ENCODE data around the gene PLCXD3.

Gene PLCXD3

DNA sequence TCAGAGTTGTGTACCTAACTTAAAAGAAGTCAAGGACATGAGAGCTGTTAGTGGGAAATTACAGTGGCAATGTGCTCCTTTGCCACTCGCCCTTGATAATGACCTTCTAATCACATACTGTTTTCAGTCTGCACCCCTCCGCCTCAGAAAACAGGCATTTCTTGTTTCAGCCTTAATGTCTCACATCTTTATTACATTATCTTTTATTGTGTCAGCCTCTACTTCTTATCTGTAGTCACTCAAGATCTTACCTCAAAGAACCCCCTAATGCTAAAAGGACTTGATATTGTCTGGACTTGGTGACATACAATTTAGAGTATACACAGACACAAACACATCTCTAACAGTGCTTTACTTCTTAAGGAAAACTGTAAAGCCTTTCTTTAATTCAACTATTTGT, 97.9 kb downstream of the PLCXD3 start:
- DNase-seq, result no peak

DNA sequence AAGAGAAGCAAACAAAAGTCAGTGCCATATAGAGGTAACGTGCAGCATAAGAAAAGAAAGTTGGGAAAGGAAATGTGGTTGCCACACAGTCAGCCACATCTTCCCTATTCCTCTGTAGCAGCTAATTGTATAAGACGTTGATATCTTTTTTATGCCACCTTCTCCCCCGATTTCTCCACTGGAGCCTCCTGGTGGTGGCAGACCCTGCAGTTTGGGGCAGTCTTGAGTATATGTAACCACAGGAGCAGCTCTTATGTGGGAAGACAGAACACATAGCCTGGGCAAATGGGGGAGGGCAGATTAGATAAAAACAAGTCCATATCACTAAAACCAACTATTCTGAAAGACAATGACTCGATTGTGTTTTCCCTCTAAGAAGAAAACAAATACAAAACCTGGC, 99.7 kb downstream of the PLCXD3 start:
- DNase-seq, result no peak

DNA sequence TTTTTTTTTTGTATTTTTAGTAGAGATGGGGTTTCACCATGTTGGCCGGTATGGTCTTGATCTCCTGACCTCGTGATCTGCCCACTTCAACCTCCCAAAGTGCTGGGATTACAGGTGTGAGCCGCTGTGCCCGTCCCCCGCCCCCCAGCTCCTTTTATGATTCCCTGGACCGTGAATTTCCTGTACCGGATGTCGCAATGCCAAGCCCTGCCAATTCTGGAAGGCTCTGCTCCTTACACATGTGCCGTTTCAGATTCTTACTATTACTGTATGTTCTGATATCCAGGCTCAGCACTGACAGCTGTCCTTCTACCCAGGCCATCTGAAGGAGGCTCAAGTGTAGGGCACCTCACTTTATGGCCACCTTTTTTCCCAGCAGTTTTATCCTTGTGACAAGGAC, 100.1 kb downstream of the PLCXD3 start:
- no peak for DNase-seq

DNA sequence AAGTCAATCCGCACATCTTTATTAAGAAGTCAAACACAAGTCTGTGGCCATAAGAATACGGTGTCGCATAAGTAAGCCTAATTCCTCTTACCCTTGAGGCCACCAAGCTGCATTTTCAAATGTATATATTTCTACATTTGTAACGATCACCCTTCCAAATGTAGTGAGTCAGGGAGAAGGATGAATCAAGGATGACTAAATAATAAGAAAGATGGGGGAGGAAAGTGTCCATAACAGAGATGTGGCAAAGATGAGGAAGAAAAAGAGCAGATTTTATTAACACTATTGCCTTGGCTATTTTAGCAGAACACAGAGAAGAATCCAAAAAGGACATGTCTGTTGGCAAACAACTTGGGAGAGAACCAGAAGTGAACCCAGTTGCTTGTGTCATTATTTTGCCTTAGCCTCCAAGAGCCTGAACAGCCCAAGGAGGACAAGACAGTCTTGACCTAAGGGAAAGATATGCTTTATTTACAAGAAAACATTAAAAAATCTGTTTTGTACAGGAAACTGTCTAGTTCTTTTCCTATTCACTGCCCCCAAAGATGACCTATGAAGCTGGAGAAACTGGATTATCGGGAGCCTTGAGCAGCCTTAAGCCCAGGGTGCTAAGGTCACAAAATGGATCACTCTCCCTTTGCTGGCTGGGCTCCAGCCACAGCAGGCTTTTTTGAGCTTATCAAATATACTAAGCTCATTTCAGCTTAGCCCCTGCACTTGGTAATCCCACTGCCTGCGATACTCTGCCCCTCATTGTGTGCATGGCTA, 101.5 kb downstream of the PLCXD3 start:
- no peak for DNase-seq

DNA sequence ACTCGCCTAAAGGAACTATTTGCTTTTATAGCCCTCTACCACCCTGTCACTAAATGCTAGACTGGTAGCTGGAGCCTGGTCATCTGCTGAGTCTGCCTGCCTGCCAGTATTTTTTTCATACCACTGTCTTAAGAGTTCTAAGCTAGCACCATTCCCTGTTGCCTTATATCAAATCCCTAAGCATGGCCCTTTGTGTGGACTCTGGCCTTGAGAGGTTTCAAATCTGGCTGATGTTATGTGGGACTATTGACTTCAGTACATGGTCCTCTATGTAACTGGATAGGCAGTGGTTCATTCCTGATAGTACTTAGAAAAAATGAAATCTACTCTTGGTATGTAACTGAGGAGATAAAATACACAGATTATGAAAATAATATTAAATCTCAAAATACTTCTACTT, 103.5 kb downstream of the PLCXD3 start:
- DNase-seq, result no peak

DNA sequence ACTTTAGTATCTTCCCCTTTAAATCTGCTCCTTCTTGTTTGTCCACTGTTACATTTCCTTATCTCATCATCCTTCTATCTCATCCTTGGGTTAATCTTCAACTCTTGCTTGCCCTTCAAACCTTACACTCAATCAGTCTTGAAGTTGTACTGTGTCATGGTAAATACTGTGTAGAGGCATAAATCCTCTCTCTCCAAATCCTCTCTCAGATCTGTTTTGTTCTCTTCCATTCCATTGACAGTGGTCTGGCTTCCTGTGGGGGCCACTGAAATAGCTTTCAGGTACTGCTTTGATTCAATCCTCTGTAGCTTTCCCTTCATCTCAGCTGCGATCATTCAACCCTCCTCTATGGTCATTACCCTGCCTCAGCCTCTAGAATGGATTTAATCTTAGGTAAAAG, 104.0 kb downstream of the PLCXD3 start:
- no peak for DNase-seq

DNA sequence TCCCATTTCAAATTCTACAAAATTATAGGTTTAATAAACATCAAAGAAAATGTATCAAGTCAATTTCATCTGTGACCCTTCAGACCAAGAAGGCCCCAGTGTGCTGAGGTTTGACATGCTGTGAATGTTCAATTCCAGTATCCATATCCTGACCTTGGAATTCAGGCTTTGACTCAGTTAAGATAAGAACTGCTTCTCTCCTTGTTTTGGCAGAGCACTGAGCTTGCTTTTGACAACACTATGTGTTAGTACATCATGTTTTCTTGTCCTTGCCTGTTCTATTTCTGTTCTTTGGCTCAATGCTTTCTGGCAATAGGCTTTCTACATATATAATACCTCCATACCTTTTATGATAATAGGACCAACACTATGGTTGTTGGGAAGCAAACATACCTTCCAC, 105.6 kb downstream of the PLCXD3 start:
- DNase-seq, result no peak

DNA sequence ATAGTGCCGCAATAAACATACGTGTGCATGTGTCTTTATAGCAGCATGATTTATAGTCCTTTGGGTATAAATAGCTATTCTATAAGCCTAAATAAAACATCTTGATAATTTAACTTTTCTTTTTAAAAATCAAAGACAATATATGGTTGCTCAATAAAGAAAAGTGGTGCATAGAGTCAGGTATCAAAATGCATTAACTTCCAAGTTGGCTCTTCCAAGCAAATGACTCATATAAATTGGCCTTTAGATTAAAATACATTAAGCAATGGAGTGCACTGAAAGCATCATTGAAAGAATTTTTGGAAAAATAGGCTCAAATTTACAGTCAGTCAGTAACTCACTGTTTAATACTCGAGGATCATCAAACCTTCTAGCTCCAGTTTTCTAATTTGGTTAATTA, 106.6 kb downstream of the PLCXD3 start:
- no peak for DNase-seq

DNA sequence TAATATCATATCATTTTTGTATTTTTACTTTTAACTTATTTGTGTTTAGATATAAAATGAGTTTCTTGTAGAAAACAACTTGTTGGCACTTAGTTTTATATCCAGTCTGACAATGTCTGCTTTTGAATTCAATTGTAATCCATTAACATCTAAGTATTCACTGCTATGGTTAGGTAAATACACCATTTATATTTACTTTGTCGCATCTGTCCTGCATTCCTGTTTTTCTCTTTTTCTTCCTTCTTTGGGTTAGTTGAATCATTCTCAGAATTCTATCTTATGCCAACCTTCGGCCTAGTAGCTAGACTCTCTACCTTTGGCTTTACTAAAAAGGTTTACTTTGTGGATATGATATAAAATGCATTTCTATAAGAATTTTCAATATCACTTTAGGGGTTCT, 107.6 kb downstream of the PLCXD3 start:
- DNase-seq, result no peak

DNA sequence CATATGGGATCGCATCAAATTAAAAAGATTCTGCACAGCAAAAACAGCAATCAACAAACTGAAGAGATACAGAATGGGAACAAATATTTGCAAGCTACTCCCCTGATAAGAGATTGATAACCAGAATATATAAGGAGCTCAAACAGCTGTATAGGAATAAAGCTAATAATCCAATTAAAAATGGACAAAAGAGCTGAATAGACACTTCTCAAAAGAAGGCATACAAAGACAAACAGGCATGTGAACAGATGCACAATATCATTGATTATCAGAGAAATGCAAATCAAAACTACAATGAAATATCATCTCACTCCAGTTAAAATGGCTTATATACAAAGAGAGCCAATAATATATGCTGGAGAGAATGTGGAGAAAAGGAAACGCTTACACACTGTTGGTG, 110.6 kb downstream of the PLCXD3 start:
- no peak for DNase-seq

DNA sequence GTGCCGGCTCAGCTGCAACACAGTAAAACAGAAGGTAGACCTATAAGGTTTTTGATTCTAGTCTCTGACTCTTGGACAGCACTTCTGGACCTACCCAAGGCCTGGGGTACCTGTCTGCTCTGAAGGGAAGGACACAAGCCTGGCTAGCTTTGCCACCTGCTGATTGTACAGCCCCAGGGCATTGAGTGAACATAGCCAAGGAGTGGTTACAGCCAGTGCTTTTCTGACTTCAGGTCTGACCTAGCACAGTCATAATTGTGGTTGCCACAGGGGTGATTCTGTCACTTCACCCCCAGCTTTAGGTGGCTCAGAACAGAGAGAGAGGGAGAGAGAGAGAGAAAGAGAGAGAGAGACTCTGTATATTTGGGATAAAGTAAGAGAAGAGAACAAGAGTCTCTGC, 118.4 kb downstream of the PLCXD3 start:
- DNase-seq, result no peak

DNA sequence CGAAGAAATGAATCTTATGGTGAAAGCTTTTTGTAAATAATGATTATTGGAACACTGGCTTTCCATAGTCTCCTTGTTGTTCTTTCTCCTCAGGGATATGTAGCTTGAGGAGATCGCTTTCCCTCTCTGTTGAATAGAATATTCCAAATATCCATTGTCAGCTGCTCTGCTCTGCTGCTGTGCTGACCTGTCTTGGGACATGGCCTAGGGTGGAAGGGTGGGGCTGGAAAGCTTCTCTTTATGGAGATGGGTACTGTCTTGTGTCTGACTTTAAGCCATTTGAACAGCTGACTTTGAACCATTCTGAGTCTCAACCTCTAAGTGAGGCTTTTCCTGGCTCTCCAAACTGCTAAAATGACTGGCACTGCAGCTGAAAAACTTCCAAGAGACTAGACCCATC, 135.8 kb downstream of the PLCXD3 start:
- DNase-seq, result no peak

DNA sequence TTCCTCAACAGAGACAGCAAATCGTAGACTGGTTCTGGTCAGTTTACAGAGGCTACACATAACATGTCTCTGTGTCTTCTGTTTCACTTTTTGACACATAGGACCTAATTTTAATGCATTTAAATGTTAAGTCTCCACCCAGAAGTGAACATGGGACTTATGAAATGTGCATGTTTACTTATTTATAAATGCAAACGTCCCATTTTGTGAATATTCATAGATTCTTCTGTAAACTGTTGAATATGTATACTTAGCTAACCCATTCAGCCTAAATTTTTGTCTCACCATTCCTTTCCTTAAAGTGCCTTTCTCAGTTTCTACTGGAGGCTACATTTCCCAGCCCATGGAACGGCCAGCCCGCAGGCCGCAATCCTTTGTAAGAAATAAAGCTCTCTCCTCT, 137.2 kb downstream of the PLCXD3 start:
- DNase-seq, result no peak

DNA sequence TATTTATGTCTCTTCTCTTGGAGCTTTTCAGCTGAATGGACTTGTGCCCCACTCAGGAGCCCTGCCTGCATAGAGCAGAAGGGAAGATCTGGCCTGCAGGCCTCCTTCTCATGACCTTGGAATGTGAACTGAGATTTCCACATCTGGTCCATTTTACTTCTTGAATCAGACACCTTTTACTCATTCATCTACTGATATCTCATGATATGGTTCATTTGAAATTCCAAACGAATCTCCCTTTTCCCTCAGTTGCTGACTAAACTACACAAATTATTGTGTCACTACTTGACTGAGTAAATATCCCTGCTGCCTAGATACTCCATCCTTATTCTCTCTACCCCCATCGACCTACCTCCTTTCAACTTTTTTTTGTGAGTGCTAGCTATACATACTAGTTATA, 138.7 kb downstream of the PLCXD3 start:
- DNase-seq, result no peak

DNA sequence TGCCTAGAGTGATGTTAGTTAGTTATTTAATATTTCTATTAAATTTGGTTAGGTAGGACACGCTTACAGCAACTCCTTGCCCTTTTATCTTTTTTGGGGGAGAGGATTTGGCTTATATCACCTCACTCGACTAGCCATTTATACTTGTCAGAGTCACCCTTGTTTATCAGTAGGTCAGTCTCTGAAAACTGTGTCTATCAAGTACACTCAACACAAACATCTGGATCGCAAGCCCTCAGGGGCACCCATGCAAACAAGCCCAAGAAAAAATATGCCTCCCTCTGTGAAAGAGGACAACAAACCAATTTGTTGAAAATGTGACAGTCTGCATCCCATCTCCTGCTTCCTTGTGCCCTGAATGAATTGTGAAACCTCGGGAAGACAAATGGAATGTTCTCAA, 139.9 kb downstream of the PLCXD3 start:
- DNase-seq, result no peak

DNA sequence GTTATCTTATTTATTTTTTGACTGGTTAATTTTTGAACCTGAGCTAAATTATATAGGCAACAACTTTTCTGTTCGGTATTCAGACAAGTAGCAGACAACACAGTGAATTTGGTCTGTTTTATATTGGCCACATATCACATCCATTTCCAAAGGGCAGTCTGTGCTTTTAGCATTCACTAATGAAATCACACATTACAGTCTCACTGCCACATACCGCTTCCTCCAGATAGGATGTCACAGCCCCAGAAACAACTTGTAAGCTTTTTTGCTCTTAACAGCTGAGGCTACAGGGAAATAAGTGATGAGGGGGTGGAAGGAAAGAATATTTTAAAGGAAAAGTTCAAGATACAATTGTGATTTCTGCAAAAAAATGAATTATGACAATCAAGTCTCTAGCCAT, 140.6 kb downstream of the PLCXD3 start:
- no peak for DNase-seq

DNA sequence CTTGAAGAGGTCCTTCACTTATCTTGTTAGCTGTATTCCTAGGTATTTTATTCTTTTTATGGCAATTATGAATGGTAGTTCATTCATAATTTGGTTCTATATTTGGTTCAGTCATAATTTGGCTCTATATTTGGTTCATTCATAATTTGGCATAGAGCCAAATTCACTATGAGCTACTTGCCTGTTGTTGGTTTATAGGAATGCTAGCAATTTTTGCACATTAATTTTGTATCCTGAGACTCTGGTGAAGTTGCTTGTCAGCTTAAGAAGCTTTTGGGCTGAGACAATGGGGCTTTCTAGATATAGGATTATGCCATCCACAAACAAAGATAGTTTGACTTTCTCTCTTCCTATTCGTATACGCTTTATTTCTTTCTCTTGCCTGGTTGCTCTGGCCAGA, 142.2 kb downstream of the PLCXD3 start:
- no peak for DNase-seq

DNA sequence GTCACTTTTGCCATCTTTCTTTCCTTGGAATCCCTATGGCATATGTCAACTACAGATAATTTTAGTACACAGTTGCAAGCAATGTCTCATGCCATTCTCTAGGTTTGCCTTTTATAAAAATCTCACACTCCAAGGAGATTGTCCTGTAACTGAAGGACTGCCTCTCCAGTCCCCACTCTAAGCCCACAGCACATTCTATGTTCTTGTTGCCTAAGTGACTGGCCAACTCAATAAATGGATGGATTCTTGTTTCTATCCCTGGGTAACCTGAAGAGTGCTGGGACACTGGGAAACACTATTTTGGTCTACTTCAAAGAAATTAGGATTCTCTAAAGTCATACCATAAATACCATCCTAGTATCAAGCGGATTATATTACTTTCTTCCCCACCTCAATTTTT, 145.0 kb downstream of the PLCXD3 start:
- DNase-seq, result no peak

DNA sequence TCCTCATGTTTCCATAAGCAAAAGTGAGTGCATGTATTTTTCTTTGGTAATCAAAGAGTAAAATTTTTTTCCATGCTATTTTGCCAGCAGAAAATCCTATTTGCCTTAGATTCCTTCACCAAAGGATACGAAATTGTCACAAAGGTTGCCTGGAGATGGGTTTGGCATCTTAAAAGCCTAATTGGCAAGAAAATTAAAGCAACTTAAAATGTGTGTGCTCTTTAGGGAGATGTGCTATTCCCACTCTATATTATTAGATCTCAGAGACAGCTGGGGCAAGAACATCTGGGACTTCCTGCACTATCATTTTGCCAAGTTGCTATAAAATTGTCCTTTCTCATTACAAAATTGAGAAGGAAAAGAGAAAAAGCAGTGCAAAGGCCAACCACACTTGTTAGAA, 146.1 kb downstream of the PLCXD3 start:
- no peak for DNase-seq

DNA sequence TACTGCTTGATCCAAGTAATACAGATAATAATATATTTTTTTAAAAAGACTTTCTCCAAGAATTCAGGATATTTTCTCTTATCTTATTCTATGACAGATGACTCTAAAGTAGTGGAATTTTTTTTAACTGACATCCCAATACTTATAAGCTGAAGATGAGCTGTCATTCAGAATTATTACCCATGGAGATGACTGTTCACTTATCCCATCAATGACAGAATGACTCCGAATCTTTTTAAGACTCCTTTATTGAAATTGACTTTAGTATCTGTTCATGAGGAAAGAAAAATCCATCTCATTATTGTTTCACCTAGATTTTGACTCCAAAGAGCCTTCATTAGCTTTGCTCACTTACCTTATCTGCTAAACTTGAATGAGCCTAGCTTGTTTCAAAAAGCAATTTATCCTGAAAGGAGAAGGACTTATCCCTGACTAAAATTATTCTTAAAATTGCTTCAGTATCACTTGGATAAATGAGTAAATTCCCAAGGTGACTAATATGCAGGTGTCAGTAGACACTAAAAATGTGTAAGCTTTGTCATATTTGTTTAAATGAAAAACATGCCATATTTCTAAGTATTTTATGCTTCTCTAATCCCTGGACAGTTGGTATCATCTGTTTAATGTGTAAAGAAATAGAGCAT, 146.9 kb downstream of the PLCXD3 start:
- no peak for DNase-seq

DNA sequence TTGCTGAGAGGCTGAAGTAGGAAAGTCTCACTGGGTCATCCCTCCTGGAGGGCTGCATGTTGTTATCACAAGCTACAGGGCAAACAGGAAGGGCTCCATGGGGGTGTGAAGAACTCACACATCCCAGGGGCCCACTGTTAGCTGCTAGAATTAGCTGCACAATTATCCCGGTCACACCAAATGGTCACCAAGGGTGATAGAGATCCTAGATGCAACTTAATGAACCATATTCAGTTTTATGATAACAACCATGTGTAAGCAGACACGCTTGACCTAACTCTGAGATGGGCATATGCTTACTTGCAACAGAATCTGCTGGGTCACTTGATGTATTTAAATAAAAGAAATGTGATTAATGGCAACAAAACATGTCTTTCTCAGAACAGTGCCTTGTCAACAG, 153.6 kb downstream of the PLCXD3 start:
- no peak for DNase-seq

DNA sequence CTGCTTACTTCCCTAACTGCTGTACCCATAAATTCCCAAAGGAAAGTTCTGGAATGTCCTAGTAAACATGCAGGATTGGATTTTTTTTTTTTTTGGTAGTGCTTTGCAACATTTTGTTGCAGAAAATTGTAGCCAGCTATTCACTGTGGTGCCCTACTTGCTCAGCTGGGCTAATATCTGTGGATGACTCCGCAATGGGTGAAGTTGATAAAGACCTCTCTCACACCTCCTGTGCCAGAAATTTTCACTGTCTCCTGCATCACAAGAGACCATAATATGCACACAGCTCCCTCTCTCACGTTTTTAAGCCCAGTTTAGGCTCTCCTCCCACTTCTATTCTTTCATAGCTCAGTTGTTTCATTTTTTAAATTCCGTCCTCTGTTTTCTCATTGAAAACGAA, 160.6 kb downstream of the PLCXD3 start:
- no peak for DNase-seq

DNA sequence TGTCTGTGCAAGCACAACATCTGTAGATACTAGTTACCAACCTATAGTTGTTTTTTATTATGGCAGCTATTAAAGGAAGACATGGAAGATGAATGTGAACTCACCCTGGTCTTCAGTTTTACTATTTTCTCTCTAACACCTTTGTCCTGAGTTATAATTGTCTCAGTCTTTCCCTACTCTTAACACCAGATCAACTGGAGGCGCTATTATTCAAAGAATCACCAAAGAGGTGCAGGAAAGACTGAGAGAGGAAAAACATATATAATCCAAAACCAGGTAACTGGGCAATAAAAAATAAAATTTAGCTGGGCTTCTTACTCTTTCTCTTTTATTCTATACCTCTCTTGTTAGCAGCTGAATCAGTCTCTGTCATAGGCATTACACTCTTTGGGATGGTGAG, 162.8 kb downstream of the PLCXD3 start:
- DNase-seq, result no peak

DNA sequence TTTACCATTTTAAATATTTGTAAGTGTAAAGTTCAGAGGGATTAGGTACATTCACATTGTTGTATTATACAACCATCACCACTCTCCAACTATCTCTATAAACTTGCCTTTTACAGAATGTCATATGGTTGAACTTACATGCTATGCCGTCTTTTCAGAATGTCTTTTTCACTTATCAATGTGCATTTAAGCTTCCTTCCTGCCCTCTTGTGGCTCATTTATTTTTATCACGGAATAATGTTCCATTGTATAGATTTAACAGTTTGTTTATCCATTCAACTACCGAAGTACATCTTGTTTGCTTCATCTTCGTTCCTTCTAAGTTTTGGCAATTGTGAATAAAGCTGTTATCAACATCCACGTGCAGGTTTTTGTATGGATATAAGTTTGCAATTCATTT, 163.8 kb downstream of the PLCXD3 start:
- DNase-seq, result no peak

DNA sequence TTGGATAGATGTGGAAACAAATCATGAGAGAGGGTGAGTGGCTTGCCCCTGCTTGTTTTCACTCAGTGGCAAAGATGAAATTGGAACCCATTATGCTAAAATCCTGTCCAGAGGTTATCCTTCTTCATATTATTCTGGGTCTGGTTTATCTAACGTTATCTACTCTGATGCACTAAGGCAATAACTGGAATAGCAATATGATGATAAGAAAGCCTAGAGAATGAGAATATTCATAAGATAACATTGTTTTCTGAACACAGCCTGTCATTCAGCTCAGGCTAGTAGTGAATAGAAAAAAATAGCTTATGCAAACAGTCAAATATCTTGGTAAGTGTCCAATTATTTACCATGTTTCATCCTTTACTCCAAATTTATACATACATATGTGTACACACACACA, 165.1 kb downstream of the PLCXD3 start:
- no peak for DNase-seq
